H1 (cell line): Measurements from ENCODE around the gene BEAN1. TPM values are rescaled to one million over a fixed set of nuclear protein-coding genes. Genes with fewer than 3 reads are reported as not detected.

ENCODE experiments used
- CTCF ChIA-PET: fragments of 300-600 bp; sonication (Branson Sonifier 250); formaldehyde crosslinking; loops from one replicate; lab custom pipeline; 2021; ENCODE audit not compliant: partially characterized antibody; lab: Charles Lee
- POLR2A ChIA-PET: fragments of 300-600 bp; sonication (Branson Sonifier 250); formaldehyde crosslinking; loops from one replicate; lab custom pipeline; 2021; ENCODE audit warnings: inconsistent platforms; ENCODE audit not compliant: partially characterized antibody; lab: Charles Lee
- DNase-seq, 2 experiments: peaks; one replicate each; pipeline versions ENCODE4 v3.0.0 to v3.0.0-alpha.2; 2010 to 2022; ENCODE audit warnings: low spot score in 2 of 2, low read depth in 1 of 2, mixed read lengths in 1 of 2
- FAIRE-seq: peaks from 2 replicates; lab custom pipeline; 2011; peaks lifted over from hg19 to GRCh38; lab: Jason Lieb, UNC
- H2AFZ ChIP-seq: 2 replicates; pipeline ENCODE4 v1.8.1; 2012; ENCODE audit warnings: low read length, inconsistent platforms
- H2AK5ac ChIP-seq: 2 replicates; pipeline ENCODE4 v1.6.1; 2013; ENCODE audit warnings: low read depth, low read length
- H2BK120ac ChIP-seq: replicated peaks from 2 replicates; pipeline ENCODE3; 2013; ENCODE audit warnings: low read depth, low read length, inconsistent platforms
- H2BK12ac ChIP-seq: 2 replicates; pipeline ENCODE4 v1.6.1; 2013; ENCODE audit warnings: low read depth, low read length
- H2BK15ac ChIP-seq: 2 replicates; pipeline ENCODE4 v1.6.1; 2013; ENCODE audit warnings: low read length
- H2BK20ac ChIP-seq: 2 replicates; pipeline ENCODE4 v1.6.1; 2013; ENCODE audit warnings: low read length
- H2BK5ac ChIP-seq: 2 replicates; pipeline ENCODE4 v1.6.1; 2013; ENCODE audit warnings: low read depth, low read length
- H3K14ac ChIP-seq: 2 replicates; pipeline ENCODE4 v1.6.1; 2013; ENCODE audit warnings: inconsistent platforms; ENCODE audit not compliant: insufficient read length
- H3K18ac ChIP-seq: 2 replicates; pipeline ENCODE4 v1.6.1; 2013; ENCODE audit warnings: low read length; ENCODE audit errors: extremely low read depth
- H3K23ac ChIP-seq: 2 replicates; pipeline ENCODE4 v1.6.1; 2013; ENCODE audit warnings: inconsistent platforms; ENCODE audit not compliant: insufficient read length
- H3K23me2 ChIP-seq: 2 replicates; pipeline ENCODE4 v1.6.1; 2013; ENCODE audit warnings: low read depth, low read length
- H3K27ac ChIP-seq: 2 replicates; pipeline ENCODE4 v1.6.1; 2011; ENCODE audit warnings: low read depth, low read length, inconsistent platforms
- H3K27me3 ChIP-seq, 4 experiments: replicated peaks in 1 of 4; 1 replicate in 1 of 4; 2 replicates in 3 of 4; pipeline versions ENCODE4 v1.6.1 to v1.8.1; 2011 to 2013; ENCODE audit warnings: low read length in 3 of 4, mild to moderate bottlenecking in 3 of 4, inconsistent platforms in 2 of 4, mixed read lengths in 2 of 4, moderate library complexity in 1 of 4; ENCODE audit not compliant: control insufficient read depth in 3 of 4, insufficient read depth in 3 of 4; ENCODE audit errors: extremely low read depth in 1 of 4
- H3K36me3 ChIP-seq, 4 experiments: 2 replicates each; pipeline versions ENCODE4 v1.6.1 to v1.8.1; 2011 to 2013; ENCODE audit warnings: mild to moderate bottlenecking in 4 of 4, low read length in 3 of 4, moderate library complexity in 2 of 4, control low read depth in 1 of 4, inconsistent platforms in 1 of 4; ENCODE audit not compliant: insufficient read depth in 4 of 4, control insufficient read depth in 2 of 4
- H3K4ac ChIP-seq: replicated peaks from 2 replicates; pipeline ENCODE3; 2013; ENCODE audit warnings: low read length, low read depth, mixed read lengths, inconsistent platforms; ENCODE audit not compliant: insufficient read length
- H3K4me1 ChIP-seq, 4 experiments: replicated peaks in 1 of 4; 1 replicate in 1 of 4; 2 replicates in 3 of 4; pipeline versions ENCODE4 v1.6.1 to v1.8.1; 2011 to 2013; ENCODE audit warnings: low read length in 3 of 4, inconsistent platforms in 2 of 4, mixed read lengths in 1 of 4; ENCODE audit not compliant: insufficient read depth in 4 of 4, control insufficient read depth in 3 of 4
- H3K4me2 ChIP-seq, 2 experiments: 2 replicates each; pipeline versions ENCODE4 v1.6.1 to v1.8.1; 2011 to 2013; ENCODE audit warnings: low read depth in 2 of 2, low read length in 2 of 2, control low read depth in 1 of 2, inconsistent platforms in 1 of 2, mild to moderate bottlenecking in 1 of 2; ENCODE audit not compliant: insufficient read depth in 1 of 2
- H3K4me3 ChIP-seq, 4 experiments: fragments of 200-600, 300-600 bp in 1 of 4; sonication (generic), shearing (Covaris generic), sonication (Bioruptor Twin) in 1 of 4; 2 replicates each; pipeline versions ENCODE4 v1.5.1 to v1.8.1; 2011 to 2016; ENCODE audit warnings: low read length in 4 of 4, low read depth in 3 of 4, control low read depth in 2 of 4, inconsistent platforms in 2 of 4, mild to moderate bottlenecking in 2 of 4, mixed read lengths in 1 of 4, moderate library complexity in 1 of 4; ENCODE audit not compliant: insufficient read depth in 2 of 4; ENCODE audit errors: extremely low read depth in 1 of 4
- H3K56ac ChIP-seq: replicated peaks from 2 replicates; pipeline ENCODE3; 2013; ENCODE audit warnings: low read depth, mild to moderate bottlenecking, mixed read lengths, low read length, inconsistent platforms; ENCODE audit not compliant: insufficient read length
- H3K79me1 ChIP-seq: 2 replicates; pipeline ENCODE4 v1.6.1; 2013; ENCODE audit warnings: low read depth, low read length, control low read depth
- H3K79me2 ChIP-seq, 2 experiments: 2 replicates each; pipeline versions ENCODE4 v1.6.1 to v1.8.1; 2012 to 2013; ENCODE audit warnings: low read length in 2 of 2, mild to moderate bottlenecking in 2 of 2, inconsistent platforms in 1 of 2; ENCODE audit not compliant: insufficient read depth in 2 of 2, control insufficient read depth in 1 of 2
- H3K9ac ChIP-seq, 4 experiments: replicated peaks in 1 of 4; 1 replicate in 1 of 4; 2 replicates in 3 of 4; pipeline versions ENCODE4 v1.6.1 to v1.8.1; 2011 to 2013; ENCODE audit warnings: low read depth in 3 of 4, low read length in 3 of 4, control low read depth in 2 of 4, mild to moderate bottlenecking in 2 of 4, moderate library complexity in 2 of 4, inconsistent platforms in 1 of 4; ENCODE audit errors: extremely low read depth in 1 of 4
- H3K9me3 ChIP-seq, 2 experiments: 2 replicates each; pipeline versions ENCODE4 v1.6.1 to v1.8.1; 2012 to 2013; ENCODE audit warnings: mild to moderate bottlenecking in 2 of 2, moderate library complexity in 2 of 2, control low read depth in 1 of 2, inconsistent platforms in 1 of 2, low read depth in 1 of 2, low read length in 1 of 2, mixed read lengths in 1 of 2; ENCODE audit not compliant: insufficient read depth in 2 of 2
- H4K20me1 ChIP-seq, 2 experiments: replicated peaks in 1 of 2; 2 replicates each; pipeline versions ENCODE3 to v1.8.1; 2011 to 2013; ENCODE audit warnings: inconsistent platforms in 2 of 2, low read length in 2 of 2, mild to moderate bottlenecking in 1 of 2; ENCODE audit not compliant: insufficient read depth in 2 of 2, control insufficient read depth in 1 of 2
- H4K5ac ChIP-seq: 2 replicates; pipeline ENCODE4 v1.6.1; 2013; ENCODE audit warnings: low read length, low read depth, mixed read lengths, inconsistent platforms; ENCODE audit not compliant: insufficient read length
- H4K8ac ChIP-seq: 2 replicates; pipeline ENCODE4 v1.8.0; 2013; ENCODE audit warnings: mild to moderate bottlenecking, moderate library complexity, low read length, inconsistent platforms; ENCODE audit not compliant: insufficient read depth; ENCODE audit errors: extremely low read depth
- H4K91ac ChIP-seq: replicated peaks from 2 replicates; pipeline ENCODE3; 2013; ENCODE audit warnings: low read length, mixed read lengths, inconsistent platforms; ENCODE audit not compliant: insufficient read length
- ATF2 ChIP-seq: IDR thresholded peaks from 2 replicates; pipeline ENCODE4 v1.6.1; 2012; ENCODE audit warnings: low read length, inconsistent platforms
- BRCA1 ChIP-seq: IDR thresholded peaks from 2 replicates; pipeline ENCODE4 v1.6.1; 2012; ENCODE audit warnings: low read depth, low read length, improper control_type of control experiment
- CEBPB ChIP-seq: IDR thresholded peaks from 2 replicates; pipeline ENCODE4 v1.6.1; 2012; ENCODE audit warnings: low read depth, low read length
- E2F6 ChIP-seq: IDR thresholded peaks from 2 replicates; pipeline ENCODE4 v1.6.1; 2012; ENCODE audit warnings: inconsistent platforms
- GABPA ChIP-seq: IDR thresholded peaks from 2 replicates; pipeline ENCODE4 v1.6.1; 2011; ENCODE audit warnings: mild to moderate bottlenecking, low read length, moderate library complexity, borderline replicate concordance; ENCODE audit not compliant: insufficient read depth
- HDAC6 ChIP-seq: IDR thresholded peaks from one replicate; pipeline ENCODE4 v1.7.1; 2012; ENCODE audit warnings: low read depth, mild to moderate bottlenecking, inconsistent platforms, low read length, moderate library complexity
- JUND ChIP-seq: IDR thresholded peaks from 2 replicates; pipeline ENCODE4 v1.6.1; 2011; ENCODE audit warnings: mild to moderate bottlenecking, improper control_type of control experiment, low read length
- NRF1 ChIP-seq: IDR thresholded peaks from 2 replicates; pipeline ENCODE4 v1.6.1; 2011; ENCODE audit warnings: mild to moderate bottlenecking, low read depth, low read length, improper control_type of control experiment
- RAD21 ChIP-seq, 2 experiments: IDR thresholded peaks in 1 of 2; conservative IDR thresholded peaks in 1 of 2; 2 replicates each; pipeline ENCODE4 v1.6.1; 2011; ENCODE audit warnings: low read depth in 2 of 2, low read length in 2 of 2, improper control_type of control experiment in 1 of 2, inconsistent platforms in 1 of 2, mild to moderate bottlenecking in 1 of 2, moderate library complexity in 1 of 2
- SP2 ChIP-seq: IDR thresholded peaks from 2 replicates; pipeline ENCODE4 v1.6.1; 2012; ENCODE audit warnings: mild to moderate bottlenecking, low read length, inconsistent platforms
- TBP ChIP-seq: IDR thresholded peaks from 2 replicates; pipeline ENCODE4 v1.6.1; 2011; ENCODE audit warnings: low read depth, low read length, improper control_type of control experiment
- WGBS, 2 experiments: shearing (Covaris generic) in 1 of 2; methylation state at CpG; one replicate each; pipeline versions ENCODE4 v1.1.6 to v1.1.7; 2013 to 2015; ENCODE audit warnings: low lambda C conversion rate in 2 of 2, mixed read lengths in 2 of 2, inconsistent platforms in 1 of 2, low coverage in 1 of 2, missing lambda C conversion rate in 1 of 2; ENCODE audit not compliant: insufficient replicate concordance in 2 of 2, insufficient coverage in 1 of 2, insufficient read length in 1 of 2; ENCODE audit errors: extremely low coverage in 1 of 2, missing lambda C conversion rate in 1 of 2; 5-methylcytosine and 5-hydroxymethylcytosine counted together
- polyA plus RNA-seq, 7 experiments: library from polyadenylated mRNA; depleted of rRNA in 3 of 7; stranded (reverse) in 5 of 7; unstranded in 2 of 7; fragments of >200 nt in 5 of 7; fragments of 200-250 nt in 2 of 7; gene quantifications; 1 replicate in 5 of 7; 2 replicates in 1 of 7; 4 replicates in 1 of 7; pipeline versions ENCODE4 v1.2.1 to v1.2.3, GENCODE V29; 2011 to 2013; ENCODE audit warnings: missing spikeins in 2 of 7, mixed read lengths in 2 of 7
- total RNA-seq: library from RNA; stranded (reverse); fragmentation: NEBNext Ultra II Directional; extraction: Animal tissue kit (Norgen Biotek cat#: 25700); gene quantifications from 2 replicates; pipeline ENCODE4 v1.2.1, GENCODE V29; 2021

Gene BEAN1
- total and polyA plus RNA-seq, 2 of the 8 experiments (the other 6 are each of a cell fraction or from before 2014, with no cell fraction given) = 0.08 TPM; not detected in 1

- Histone ChIP-seq H3K27me3 (no peaks in the 10 kb centered on the region; a peak in 2 of 7 replicates), H3K4me3 (no peak overlapping the region), H2BK5ac (no peak overlapping the region), H2BK20ac (no peak overlapping the region), H3K23ac (no peak overlapping the region), H3K4me2 (no peak overlapping the region), H3K4me1 (no peaks in the 10 kb centered on the region), H2BK15ac (no peak overlapping the region), H3K27ac (no peak overlapping the region), H3K79me2 (no peaks in the 10 kb centered on the region), H3K79me1 (no peaks in the 10 kb centered on the region), H3K4ac (no peak overlapping the region), H3K9me3 (no peaks in the 10 kb centered on the region), H2BK12ac (no peak overlapping the region), H3K14ac (no peak overlapping the region), H3K9ac (no peak overlapping the region), H4K8ac (no peak overlapping the region), H4K5ac (no peak overlapping the region), H2AFZ (no peak overlapping the region), H3K18ac (no peak overlapping the region), H2AK5ac (no peak overlapping the region), H4K20me1 (no peaks in the 10 kb centered on the region), H4K91ac (no peak overlapping the region), H3K36me3 (no peaks in the 10 kb centered on the region), H3K23me2 (peaks cover 3% of the 10 kb centered on the region; the same call in 1 of the 2 replicates), H3K56ac (no peak overlapping the region), H2BK120ac (no peak overlapping the region)
- CTCF ChIA-PET = interaction anchor here (0.6 to 2.4 kb wide), 13 partner anchors 8 to 617 kb away, joined by 3 to 21 read pairs (median 3); no protein-coding TSS in a partner anchor
- POLR2A ChIA-PET = interaction anchor here (0.6 to 1.4 kb wide), 4 partner anchors 9 to 283 kb away, joined by 3 to 4 read pairs (median 4); no protein-coding TSS in a partner anchor
- DNase-seq (no peak), FAIRE-seq (no peak)
- WGBS, 2 experiments = 90% methylated on average over 11 of the region's 11 CpGs; no CpG with 5 or more reads in 1 of the 2 experiments
- TF ChIP-seq CEBPB (no peak), JUND (no peak), TBP (no peak), E2F6 (no peak), HDAC6 (no peak), ATF2 (no peak), GABPA (no peak), RAD21 (IDR thresholded peaks at IDR 0.05 in 1 of 2, conservative IDR thresholded peaks at IDR 0.05 in 1 of 2; ENCODE audit: low read depth in 2 of 2, low read length in 2 of 2) (no peak), SP2 (no peak), BRCA1 (no peak), NRF1 (no peak)
Measured at GRCh38 chr16:66468321-66468965, 41.3 kb downstream of the BEAN1 start.
